Karpas-422 (cell line): ENCODE data around the gene CEMIP. TPM values are rescaled to one million over a fixed set of nuclear protein-coding genes. Genes with fewer than 3 reads are reported as not detected.

Source experiments
- DNase-seq: peaks from one replicate; pipeline ENCODE4 v3.0.0-alpha.2; 2015
- H2AFZ ChIP-seq: fragments of 200-600 bp; sonication (generic); 2 replicates; pipeline ENCODE4 v1.6.1; 2014; ENCODE audit warnings: antibody characterized with exemption, low read length, mixed read lengths
- H3K27ac ChIP-seq: fragments of 200-600 bp; sonication (generic); 2 replicates; pipeline ENCODE4 v1.5.1; 2014; ENCODE audit warnings: mild to moderate bottlenecking, low read length, moderate library complexity
- H3K27me3 ChIP-seq: fragments of 200-600 bp; sonication (generic); 2 replicates; pipeline ENCODE4 v1.6.1; 2014; ENCODE audit warnings: low read length, mixed read lengths
- H3K36me3 ChIP-seq: fragments of 200-600 bp; sonication (generic); 2 replicates; pipeline ENCODE4 v1.6.1; 2014; ENCODE audit warnings: low read length, mixed read lengths; ENCODE audit not compliant: insufficient read depth
- H3K4me1 ChIP-seq: fragments of 200-600 bp; sonication (generic); 2 replicates; pipeline ENCODE4 v1.6.1; 2014; ENCODE audit warnings: mild to moderate bottlenecking, low read length, mixed read lengths
- H3K4me2 ChIP-seq: fragments of 200-600 bp; sonication (generic); 2 replicates; pipeline ENCODE4 v1.6.1; 2014; ENCODE audit warnings: low read length, low read depth, mild to moderate bottlenecking; ENCODE audit not compliant: poor library complexity, severe bottlenecking
- H3K4me3 ChIP-seq: fragments of 200-600 bp; sonication (generic); 2 replicates; pipeline ENCODE4 v1.5.1; 2014; ENCODE audit warnings: mild to moderate bottlenecking, antibody characterized with exemption, low read length, mixed read lengths
- H3K79me2 ChIP-seq: fragments of 200-600 bp; sonication (generic); 2 replicates; pipeline ENCODE4 v1.6.1; 2014; ENCODE audit warnings: mild to moderate bottlenecking, low read length, mixed read lengths
- H3K9ac ChIP-seq: fragments of 200-600 bp; sonication (generic); 2 replicates; pipeline ENCODE4 v1.6.0; 2014; ENCODE audit warnings: low read length
- H3K9me2 ChIP-seq: fragments of 200-600 bp; sonication (generic), shearing (Covaris generic); replicated peaks from 2 replicates; pipeline ENCODE4 v1.6.0; 2014; ENCODE audit warnings: mild to moderate bottlenecking, low read length, moderate library complexity; ENCODE audit not compliant: insufficient read depth
- H3K9me3 ChIP-seq: fragments of 300-700, 200-600 bp; sonication (generic); 2 replicates; pipeline ENCODE4 v1.6.1; 2014; ENCODE audit warnings: low read length, mixed read lengths
- H4K20me1 ChIP-seq: fragments of 200-600 bp; sonication (generic); 2 replicates; pipeline ENCODE4 v1.6.1; 2014; ENCODE audit warnings: mild to moderate bottlenecking, antibody characterized with exemption, low read length, low read depth; ENCODE audit not compliant: insufficient read depth
- total RNA-seq: library from RNA; depleted of rRNA; stranded (reverse); fragments of >200 nt; shearing (Covaris generic); gene quantifications from 2 replicates; pipeline ENCODE4 v1.2.3, GENCODE V29; 2014; ENCODE audit warnings: low replicate concordance

The CEMIP gene
- total RNA-seq, 1 experiment from 2014 or later, result not detected

DNA sequence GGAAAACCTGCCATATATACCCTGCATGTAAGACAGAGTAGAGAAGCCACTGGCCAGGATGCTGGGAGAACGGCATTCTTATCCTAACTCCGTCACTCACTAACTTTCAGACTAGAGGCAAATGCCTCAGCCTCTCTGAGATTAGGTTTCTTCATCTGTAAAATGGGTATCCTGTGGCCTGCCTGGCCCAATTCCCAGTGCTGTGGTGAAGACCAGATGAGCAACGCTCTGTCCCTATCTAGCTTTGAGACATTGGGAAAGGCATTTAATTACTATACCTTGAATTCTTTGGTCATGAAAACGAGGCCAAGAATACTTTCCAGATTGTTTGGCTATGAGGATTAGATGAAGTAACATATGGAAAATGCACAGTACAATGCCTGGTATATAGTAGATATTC lies 35.9 kb downstream of the CEMIP start:
- Histone ChIP-seq H3K9me3 (no peaks in the 10 kb centered on the region), H3K36me3 (no peaks in the 10 kb centered on the region), H2AFZ (no peak overlapping the region), H3K9me2 (no peaks in the 10 kb centered on the region), H3K4me1 (no peaks in the 10 kb centered on the region), H3K79me2 (no peaks in the 10 kb centered on the region), H3K9ac (no peak overlapping the region), H3K27me3 (peaks cover 3% of the 10 kb centered on the region; the same call in 1 of the 2 replicates), H3K4me3 (no peak overlapping the region), H3K27ac (no peak overlapping the region), H3K4me2 (no peak overlapping the region), H4K20me1 (no peaks in the 10 kb centered on the region)
- DNase-seq, result no peak

DNA sequence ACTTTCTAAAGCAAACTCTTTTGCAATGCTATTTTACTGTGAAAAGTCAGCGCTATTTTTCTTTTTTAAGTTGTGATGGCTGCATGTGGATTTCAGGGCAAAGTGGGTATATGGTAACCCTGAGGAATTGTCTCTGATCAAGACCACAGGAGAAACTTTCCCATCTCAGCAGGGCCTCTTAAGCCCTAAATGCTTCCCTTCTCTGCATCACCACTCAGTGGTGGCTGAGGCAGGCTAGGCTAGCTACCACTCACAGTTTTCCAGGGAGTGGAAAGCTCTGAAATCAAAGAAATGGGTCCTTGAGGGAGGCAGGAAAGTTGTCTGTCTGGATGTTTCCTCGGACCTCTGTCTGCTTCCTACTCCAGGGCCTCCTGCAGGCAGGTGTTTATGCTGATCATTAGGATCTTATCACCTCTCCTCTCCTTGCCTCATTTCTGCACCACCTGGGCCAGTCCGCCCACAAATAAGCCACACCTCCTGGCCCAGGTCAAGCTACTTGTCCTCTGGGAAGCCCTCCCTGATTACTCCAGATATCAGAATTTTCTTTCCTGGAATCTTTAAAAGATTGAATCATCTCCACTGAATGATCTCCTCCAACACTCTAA lies 37.0 kb downstream of the CEMIP start:
- peaks cover 3% of the 10 kb centered on the region; the same call in 1 of the 2 replicates for H3K27me3 ChIP-seq
- no peaks in the 10 kb centered on the region for H3K79me2 ChIP-seq
- H2AFZ ChIP-seq, result no peak overlapping the region
- H3K9me3 ChIP-seq, result no peaks in the 10 kb centered on the region
- no peaks in the 10 kb centered on the region for H4K20me1 ChIP-seq
- H3K4me3 ChIP-seq, result no peak overlapping the region
- H3K9ac ChIP-seq, result no peak overlapping the region
- no peak overlapping the region for H3K27ac ChIP-seq
- no peaks in the 10 kb centered on the region for H3K9me2 ChIP-seq
- H3K4me1 ChIP-seq, result no peaks in the 10 kb centered on the region
- no peak overlapping the region for H3K4me2 ChIP-seq
- no peak for DNase-seq
- H3K36me3 ChIP-seq, result no peaks in the 10 kb centered on the region

GRCh38 chr15:80816936-80817335 lies 37.8 kb downstream of the CEMIP start:
- Histone ChIP-seq H3K36me3 (no peaks in the 10 kb centered on the region), H3K79me2 (no peaks in the 10 kb centered on the region), H3K9ac (no peak overlapping the region), H3K4me3 (no peak overlapping the region), H2AFZ (no peak overlapping the region), H3K27me3 (peaks cover 3% of the 10 kb centered on the region; the same call in 1 of the 2 replicates), H4K20me1 (no peaks in the 10 kb centered on the region), H3K9me2 (no peaks in the 10 kb centered on the region), H3K4me2 (no peak overlapping the region), H3K9me3 (no peaks in the 10 kb centered on the region), H3K4me1 (no peaks in the 10 kb centered on the region), H3K27ac (no peak overlapping the region)
- no peak for DNase-seq

DNA sequence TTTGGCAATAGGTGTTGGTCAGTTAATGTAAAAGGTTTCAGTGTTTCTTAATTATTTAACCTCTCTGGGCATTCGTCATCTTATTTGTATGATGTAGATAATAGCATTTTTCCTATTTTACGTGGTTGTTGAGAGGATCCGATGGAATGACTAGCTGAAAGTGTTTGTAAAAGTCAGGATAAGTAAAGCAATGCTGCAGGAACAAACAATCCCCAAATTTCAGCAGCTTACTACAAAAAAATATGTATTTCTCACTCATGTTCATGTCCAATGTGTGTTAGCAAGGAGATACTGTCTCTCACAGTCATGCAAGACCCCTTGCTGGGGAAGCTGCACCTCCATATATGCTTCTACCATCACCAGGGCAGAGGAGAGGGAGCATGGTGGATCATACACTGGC lies 38.7 kb downstream of the CEMIP start:
- DNase-seq, result no peak
- no peaks in the 10 kb centered on the region for H3K4me1 ChIP-seq
- H3K79me2 ChIP-seq, result no peaks in the 10 kb centered on the region
- H3K4me2 ChIP-seq, result no peak overlapping the region
- H3K27ac ChIP-seq, result no peak overlapping the region
- peaks cover 3% of the 10 kb centered on the region; the same call in 1 of the 2 replicates for H3K27me3 ChIP-seq
- H3K9me2 ChIP-seq, result no peaks in the 10 kb centered on the region
- H3K9ac ChIP-seq, result no peak overlapping the region
- no peak overlapping the region for H3K4me3 ChIP-seq
- no peaks in the 10 kb centered on the region for H3K36me3 ChIP-seq
- no peaks in the 10 kb centered on the region for H3K9me3 ChIP-seq
- H4K20me1 ChIP-seq, result no peaks in the 10 kb centered on the region
- H2AFZ ChIP-seq, result no peak overlapping the region

DNA sequence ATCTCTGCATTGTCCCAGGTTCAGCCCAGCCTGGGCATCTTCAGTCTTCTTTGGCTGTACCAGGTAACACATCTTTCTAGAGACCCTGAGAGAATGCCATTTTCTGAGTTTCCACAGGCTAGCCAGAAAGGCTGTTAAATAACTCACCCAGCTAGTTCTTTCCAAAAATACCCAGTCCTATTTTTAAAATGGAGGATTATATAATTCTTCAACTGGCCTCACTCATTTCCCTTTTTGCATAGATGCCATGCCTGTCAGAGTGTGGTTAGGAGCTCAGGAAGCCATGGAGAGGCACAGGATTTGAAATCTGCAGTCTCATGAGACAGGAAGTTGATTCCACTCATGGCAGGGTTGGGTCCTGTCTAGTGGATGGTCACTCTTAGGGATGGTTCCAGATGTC lies 39.8 kb downstream of the CEMIP start:
- no peak overlapping the region for H3K4me2 ChIP-seq
- no peak for DNase-seq
- H3K4me1 ChIP-seq, result peaks cover 7% of the 10 kb centered on the region
- H2AFZ ChIP-seq, result no peak overlapping the region
- H3K27me3 ChIP-seq, result peaks cover 3% of the 10 kb centered on the region; the same call in 1 of the 2 replicates
- no peaks in the 10 kb centered on the region for H3K36me3 ChIP-seq
- H4K20me1 ChIP-seq, result no peaks in the 10 kb centered on the region
- no peak overlapping the region for H3K27ac ChIP-seq
- H3K4me3 ChIP-seq, result no peak overlapping the region
- H3K9me2 ChIP-seq, result no peaks in the 10 kb centered on the region
- H3K79me2 ChIP-seq, result no peaks in the 10 kb centered on the region
- H3K9me3 ChIP-seq, result no peaks in the 10 kb centered on the region
- H3K9ac ChIP-seq, result no peak overlapping the region

- no peak overlapping the region for H2AFZ ChIP-seq
- H3K4me3 ChIP-seq, result no peak overlapping the region
- no peaks in the 10 kb centered on the region for H3K79me2 ChIP-seq
- peaks cover 13% of the 10 kb centered on the region for H3K4me1 ChIP-seq
- no peak overlapping the region for H3K4me2 ChIP-seq
- DNase-seq, result no peak
- peaks cover 3% of the 10 kb centered on the region; the same call in 1 of the 2 replicates for H3K27me3 ChIP-seq
- no peaks in the 10 kb centered on the region for H3K9me3 ChIP-seq
- H4K20me1 ChIP-seq, result no peaks in the 10 kb centered on the region
- no peaks in the 10 kb centered on the region for H3K36me3 ChIP-seq
- no peak overlapping the region for H3K27ac ChIP-seq
- no peak overlapping the region for H3K9ac ChIP-seq
- no peaks in the 10 kb centered on the region for H3K9me2 ChIP-seq
Observed at GRCh38 chr15:80820092-80820491, 40.9 kb downstream of the CEMIP start.

GRCh38 chr15:80822256-80822655 lies 43.1 kb downstream of the CEMIP start:
- no peak overlapping the region for H3K27ac ChIP-seq
- H3K4me2 ChIP-seq, result no peak overlapping the region
- H3K27me3 ChIP-seq, result peaks cover 3% of the 10 kb centered on the region; the same call in 1 of the 2 replicates
- DNase-seq, result no peak
- H2AFZ ChIP-seq, result no peak overlapping the region
- H3K9ac ChIP-seq, result no peak overlapping the region
- peaks cover 13% of the 10 kb centered on the region for H3K4me1 ChIP-seq
- no peaks in the 10 kb centered on the region for H3K79me2 ChIP-seq
- no peaks in the 10 kb centered on the region for H4K20me1 ChIP-seq
- H3K4me3 ChIP-seq, result no peak overlapping the region
- no peaks in the 10 kb centered on the region for H3K36me3 ChIP-seq
- no peaks in the 10 kb centered on the region for H3K9me3 ChIP-seq
- H3K9me2 ChIP-seq, result no peaks in the 10 kb centered on the region

DNA sequence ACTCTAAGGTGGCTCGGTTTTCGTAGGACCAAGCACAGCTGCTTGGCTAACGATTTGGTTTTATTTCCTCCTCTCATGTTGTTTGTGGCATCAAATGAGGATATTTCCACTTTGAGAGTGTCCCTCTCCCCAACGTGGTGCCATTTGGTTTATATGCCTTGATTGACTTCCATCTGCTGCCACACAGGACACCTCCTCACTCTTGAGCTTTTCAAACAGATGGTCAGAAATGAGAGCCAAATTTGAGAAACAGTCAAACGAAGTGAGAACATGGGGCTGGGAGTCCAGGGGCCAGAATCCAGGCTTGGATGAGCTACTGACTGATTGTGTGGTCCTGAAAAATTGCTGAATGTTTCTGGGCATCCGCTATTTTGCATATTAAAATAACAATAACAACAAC lies 43.5 kb downstream of the CEMIP start:
- no peak overlapping the region for H3K27ac ChIP-seq
- H3K79me2 ChIP-seq, result no peaks in the 10 kb centered on the region
- no peaks in the 10 kb centered on the region for H3K9me3 ChIP-seq
- H3K4me1 ChIP-seq, result peaks cover 13% of the 10 kb centered on the region
- H3K9ac ChIP-seq, result no peak overlapping the region
- peaks cover 3% of the 10 kb centered on the region; the same call in 1 of the 2 replicates for H3K27me3 ChIP-seq
- H2AFZ ChIP-seq, result no peak overlapping the region
- no peaks in the 10 kb centered on the region for H4K20me1 ChIP-seq
- no peak overlapping the region for H3K4me2 ChIP-seq
- no peaks in the 10 kb centered on the region for H3K36me3 ChIP-seq
- H3K4me3 ChIP-seq, result no peak overlapping the region
- no peak for DNase-seq
- no peaks in the 10 kb centered on the region for H3K9me2 ChIP-seq
